K562 (cell line): ENCODE measurements around the gene CFAP126. TPM values are rescaled to one million over a fixed set of nuclear protein-coding genes. Genes with fewer than 3 reads are reported as not detected.

Source experiments
- ARNT ChIP-seq, 2 experiments: fragments of 450-650 bp; IDR thresholded peaks; 2 replicates each; pipeline ENCODE4 v1.6.1; 2016; ENCODE audit warnings: mild to moderate bottlenecking in 1 of 2
- ASH1L ChIP-seq: fragments of 450-650 bp; IDR thresholded peaks from 2 replicates; pipeline ENCODE4 v1.6.1; 2018; ENCODE audit warnings: borderline replicate concordance, mild to moderate bottlenecking, low read depth; ENCODE audit not compliant: partially characterized antibody
- BRD9 ChIP-seq: fragments of 450-650 bp; IDR thresholded peaks from 2 replicates; pipeline ENCODE4 v1.6.1; 2018; ENCODE audit warnings: low read depth; ENCODE audit not compliant: partially characterized antibody
- CREBBP ChIP-seq: IDR thresholded peaks from one replicate; pipeline ENCODE4 v1.6.1; 2012; ENCODE audit warnings: low read depth, mild to moderate bottlenecking, control low read depth, inconsistent platforms, low read length
- ETS2 ChIP-seq: IDR thresholded peaks from 2 replicates; pipeline ENCODE4 v1.6.1; 2016; ENCODE audit warnings: borderline replicate concordance, missing genetic modification characterization, mild to moderate bottlenecking, moderate library complexity, missing compliant biosample characterization; ENCODE audit not compliant: poor library complexity, severe bottlenecking
- HNRNPL ChIP-seq: fragments of 200-400 bp; formaldehyde crosslinking; IDR thresholded peaks from 2 replicates; pipeline ENCODE4 v1.6.1; 2017; ENCODE audit warnings: low read depth, mild to moderate bottlenecking, low read length
- SPI1 ChIP-seq: IDR thresholded peaks from 2 replicates; pipeline ENCODE4 v1.6.1; 2011; ENCODE audit warnings: low read depth, low read length, control low read depth, borderline replicate concordance
- TEAD2 ChIP-seq: fragments of 450-650 bp; IDR thresholded peaks from 2 replicates; pipeline ENCODE4 v1.6.1; 2016; ENCODE audit warnings: missing genetic modification characterization, control low read depth, missing compliant biosample characterization
- U2AF2 ChIP-seq: fragments of 200-400 bp; formaldehyde crosslinking; optimal IDR thresholded peaks from 2 replicates; pipeline ENCODE3; 2017; ENCODE audit warnings: low read depth, mild to moderate bottlenecking, low read length
- XRCC3 ChIP-seq: fragments of 450-650 bp; IDR thresholded peaks from 2 replicates; pipeline ENCODE4 v1.6.1; 2017; ENCODE audit warnings: mild to moderate bottlenecking, moderate library complexity
- ZNF121 ChIP-seq: sonication (generic); formaldehyde crosslinking; conservative IDR thresholded peaks from 2 replicates; pipeline ENCODE4 v1.8.0; 2022; ENCODE audit warnings: missing genetic modification reagents
- ZNF695 ChIP-seq: fragments of 450-650 bp; formaldehyde crosslinking; IDR thresholded peaks from 2 replicates; pipeline ENCODE4 v1.4.0; 2020; ENCODE audit warnings: mild to moderate bottlenecking, moderate library complexity
- ZSCAN29 ChIP-seq: fragments of 450-650 bp; IDR thresholded peaks from 2 replicates; pipeline ENCODE4 v1.6.1; 2017
- polyA plus RNA-seq, 8 experiments: library from polyadenylated mRNA; depleted of rRNA in 4 of 8; stranded (reverse) in 5 of 8; unstranded in 3 of 8; fragments of >200 nt; fragmentation: Nextera tagmentation in 2 of 8; fragmentation: Illumina TruSeq in 1 of 8; extraction: Ambion mirVana in 2 of 8; extraction: Trizol in 1 of 8; gene quantifications; 2 replicates each; pipeline versions ENCODE4 v1.2.1 to v1.2.3, GENCODE V29; 2011 to 2014; ENCODE audit warnings: inconsistent platforms in 1 of 8, missing spikeins in 1 of 8
- total RNA-seq, 7 experiments: library from RNA; depleted of rRNA in 6 of 7; stranded (reverse); fragments of >200 nt in 6 of 7; fragmentation: Illumina TruSeq in 2 of 7; extraction: Trizol in 2 of 7; gene quantifications; 2 replicates each; pipeline versions ENCODE4 v1.2.1 to v1.2.3, GENCODE V29; 2011 to 2021; ENCODE audit warnings: low replicate concordance in 1 of 7
- TF ChIP-seq, protein P1 (sequence below): fragments of 450-650 bp; formaldehyde crosslinking; IDR thresholded peaks from 2 replicates; pipeline ENCODE4 v1.4.0; 2020; ENCODE audit warnings: mild to moderate bottlenecking, moderate library complexity
- TF ChIP-seq, protein P2 (sequence below), 2 experiments: fragments of 450-650 bp; conservative IDR thresholded peaks; 2 replicates each; pipeline ENCODE4 v1.6.1; 2017; ENCODE audit warnings: mild to moderate bottlenecking in 2 of 2, moderate library complexity in 2 of 2
- TF ChIP-seq, protein P3 (sequence below): sonication (generic); formaldehyde crosslinking; IDR thresholded peaks from 2 replicates; pipeline ENCODE4 v1.8.0; 2022; ENCODE audit warnings: mild to moderate bottlenecking, missing genetic modification reagents
- TF ChIP-seq, protein P4 (sequence below): fragments of 450-650 bp; IDR thresholded peaks from 2 replicates; pipeline ENCODE4 v1.6.1; 2016
- TF ChIP-seq, protein P5 (sequence below): sonication (generic); formaldehyde crosslinking; IDR thresholded peaks from 2 replicates; pipeline ENCODE4 v1.8.1; 2022; ENCODE audit warnings: missing genetic modification reagents

CFAP126 gene
- total and polyA plus RNA-seq, 9 of the 15 experiments (the other 6 are each of a cell fraction or from before 2014, with no cell fraction given), result not detected

DNA sequence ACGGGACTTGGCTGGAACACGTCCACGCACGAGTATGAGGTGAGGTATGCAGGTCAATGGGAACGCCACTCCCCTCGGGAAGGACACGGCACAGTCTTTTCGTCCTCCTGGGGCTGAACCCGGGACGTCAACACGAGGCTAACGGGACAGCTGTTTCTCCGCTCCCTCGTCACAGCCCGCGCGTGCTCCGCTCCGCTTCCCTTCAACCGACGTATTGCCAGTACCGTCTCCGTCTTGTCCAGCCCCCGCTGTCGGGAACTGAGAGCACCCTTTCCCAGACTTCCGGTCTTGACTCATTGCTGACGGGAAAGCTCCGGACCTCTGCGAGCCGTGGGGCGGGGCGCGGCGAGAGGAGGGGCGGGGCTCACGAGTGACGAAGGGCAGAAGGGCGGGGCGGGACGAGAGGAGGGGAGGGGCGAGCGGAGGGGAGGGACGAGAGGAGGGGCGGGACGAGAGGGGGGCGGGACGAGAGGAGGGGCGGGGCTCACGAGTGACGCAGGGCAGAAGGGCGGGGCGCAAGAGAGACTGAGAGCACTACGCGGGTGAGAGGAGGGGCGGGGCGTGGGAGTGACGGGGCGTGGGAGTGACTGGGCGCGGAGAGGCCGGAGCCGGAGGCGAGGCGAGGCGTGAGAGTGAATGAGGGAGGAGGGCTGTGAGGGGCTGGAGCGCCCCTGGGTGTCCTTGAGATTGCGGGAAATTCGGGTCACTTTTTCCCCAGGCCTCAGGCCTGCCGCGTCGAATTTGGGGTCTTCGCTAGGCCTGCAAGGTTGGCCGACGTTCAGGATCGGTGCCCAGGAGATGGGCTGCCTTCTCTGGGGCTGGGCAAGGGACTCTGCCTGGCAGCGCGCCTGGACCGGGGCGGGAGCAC, 22.2 kb upstream of the CFAP126 start (continued):
- TF ChIP-seq XRCC3 (no peak), ZNF121 (no peak), ASH1L (no peak), ETS2 (no peak), U2AF2 (no peak), ARNT (IDR thresholded peaks at IDR 0.05) (no peak), ZSCAN29 (no peak), HNRNPL (no peak), TEAD2 (tag) (0 out of 2 replicates have a peak, but pooled peaks have one; percentile 38), ZNF695 (CRISPR knock-in tag) (no peak), BRD9 (peak; percentile 66), CREBBP (no peak), SPI1 (peak; percentile 59; the same call in 1 of the 2 replicates)
- TF ChIP-seq, protein P1, sequence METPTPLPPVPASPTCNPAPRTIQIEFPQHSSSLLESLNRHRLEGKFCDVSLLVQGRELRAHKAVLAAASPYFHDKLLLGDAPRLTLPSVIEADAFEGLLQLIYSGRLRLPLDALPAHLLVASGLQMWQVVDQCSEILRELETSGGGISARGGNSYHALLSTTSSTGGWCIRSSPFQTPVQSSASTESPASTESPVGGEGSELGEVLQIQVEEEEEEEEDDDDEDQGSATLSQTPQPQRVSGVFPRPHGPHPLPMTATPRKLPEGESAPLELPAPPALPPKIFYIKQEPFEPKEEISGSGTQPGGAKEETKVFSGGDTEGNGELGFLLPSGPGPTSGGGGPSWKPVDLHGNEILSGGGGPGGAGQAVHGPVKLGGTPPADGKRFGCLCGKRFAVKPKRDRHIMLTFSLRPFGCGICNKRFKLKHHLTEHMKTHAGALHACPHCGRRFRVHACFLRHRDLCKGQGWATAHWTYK (CRISPR knock-in tag), result peak; percentile 84
- TF ChIP-seq, protein P2, sequence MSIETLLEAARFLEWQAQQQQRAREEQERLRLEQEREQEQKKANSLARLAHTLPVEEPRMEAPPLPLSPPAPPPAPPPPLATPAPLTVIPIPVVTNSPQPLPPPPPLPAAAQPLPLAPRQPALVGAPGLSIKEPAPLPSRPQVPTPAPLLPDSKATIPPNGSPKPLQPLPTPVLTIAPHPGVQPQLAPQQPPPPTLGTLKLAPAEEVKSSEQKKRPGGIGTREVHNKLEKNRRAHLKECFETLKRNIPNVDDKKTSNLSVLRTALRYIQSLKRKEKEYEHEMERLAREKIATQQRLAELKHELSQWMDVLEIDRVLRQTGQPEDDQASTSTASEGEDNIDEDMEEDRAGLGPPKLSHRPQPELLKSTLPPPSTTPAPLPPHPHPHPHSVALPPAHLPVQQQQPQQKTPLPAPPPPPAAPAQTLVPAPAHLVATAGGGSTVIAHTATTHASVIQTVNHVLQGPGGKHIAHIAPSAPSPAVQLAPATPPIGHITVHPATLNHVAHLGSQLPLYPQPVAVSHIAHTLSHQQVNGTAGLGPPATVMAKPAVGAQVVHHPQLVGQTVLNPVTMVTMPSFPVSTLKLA (conservative IDR thresholded peaks at IDR 0.05), result peak; percentile 79 to 89
- TF ChIP-seq, protein P3, sequence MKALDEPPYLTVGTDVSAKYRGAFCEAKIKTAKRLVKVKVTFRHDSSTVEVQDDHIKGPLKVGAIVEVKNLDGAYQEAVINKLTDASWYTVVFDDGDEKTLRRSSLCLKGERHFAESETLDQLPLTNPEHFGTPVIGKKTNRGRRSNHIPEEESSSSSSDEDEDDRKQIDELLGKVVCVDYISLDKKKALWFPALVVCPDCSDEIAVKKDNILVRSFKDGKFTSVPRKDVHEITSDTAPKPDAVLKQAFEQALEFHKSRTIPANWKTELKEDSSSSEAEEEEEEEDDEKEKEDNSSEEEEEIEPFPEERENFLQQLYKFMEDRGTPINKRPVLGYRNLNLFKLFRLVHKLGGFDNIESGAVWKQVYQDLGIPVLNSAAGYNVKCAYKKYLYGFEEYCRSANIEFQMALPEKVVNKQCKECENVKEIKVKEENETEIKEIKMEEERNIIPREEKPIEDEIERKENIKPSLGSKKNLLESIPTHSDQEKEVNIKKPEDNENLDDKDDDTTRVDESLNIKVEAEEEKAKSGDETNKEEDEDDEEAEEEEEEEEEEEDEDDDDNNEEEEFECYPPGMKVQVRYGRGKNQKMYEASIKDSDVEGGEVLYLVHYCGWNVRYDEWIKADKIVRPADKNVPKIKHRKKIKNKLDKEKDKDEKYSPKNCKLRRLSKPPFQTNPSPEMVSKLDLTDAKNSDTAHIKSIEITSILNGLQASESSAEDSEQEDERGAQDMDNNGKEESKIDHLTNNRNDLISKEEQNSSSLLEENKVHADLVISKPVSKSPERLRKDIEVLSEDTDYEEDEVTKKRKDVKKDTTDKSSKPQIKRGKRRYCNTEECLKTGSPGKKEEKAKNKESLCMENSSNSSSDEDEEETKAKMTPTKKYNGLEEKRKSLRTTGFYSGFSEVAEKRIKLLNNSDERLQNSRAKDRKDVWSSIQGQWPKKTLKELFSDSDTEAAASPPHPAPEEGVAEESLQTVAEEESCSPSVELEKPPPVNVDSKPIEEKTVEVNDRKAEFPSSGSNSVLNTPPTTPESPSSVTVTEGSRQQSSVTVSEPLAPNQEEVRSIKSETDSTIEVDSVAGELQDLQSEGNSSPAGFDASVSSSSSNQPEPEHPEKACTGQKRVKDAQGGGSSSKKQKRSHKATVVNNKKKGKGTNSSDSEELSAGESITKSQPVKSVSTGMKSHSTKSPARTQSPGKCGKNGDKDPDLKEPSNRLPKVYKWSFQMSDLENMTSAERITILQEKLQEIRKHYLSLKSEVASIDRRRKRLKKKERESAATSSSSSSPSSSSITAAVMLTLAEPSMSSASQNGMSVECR (CRISPR knock-in tag), result peak; percentile 69; the same call in 1 of the 2 replicates
- TF ChIP-seq, protein P4, sequence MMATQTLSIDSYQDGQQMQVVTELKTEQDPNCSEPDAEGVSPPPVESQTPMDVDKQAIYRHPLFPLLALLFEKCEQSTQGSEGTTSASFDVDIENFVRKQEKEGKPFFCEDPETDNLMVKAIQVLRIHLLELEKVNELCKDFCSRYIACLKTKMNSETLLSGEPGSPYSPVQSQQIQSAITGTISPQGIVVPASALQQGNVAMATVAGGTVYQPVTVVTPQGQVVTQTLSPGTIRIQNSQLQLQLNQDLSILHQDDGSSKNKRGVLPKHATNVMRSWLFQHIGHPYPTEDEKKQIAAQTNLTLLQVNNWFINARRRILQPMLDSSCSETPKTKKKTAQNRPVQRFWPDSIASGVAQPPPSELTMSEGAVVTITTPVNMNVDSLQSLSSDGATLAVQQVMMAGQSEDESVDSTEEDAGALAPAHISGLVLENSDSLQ, result peak; percentile 93
- TF ChIP-seq, protein P5, sequence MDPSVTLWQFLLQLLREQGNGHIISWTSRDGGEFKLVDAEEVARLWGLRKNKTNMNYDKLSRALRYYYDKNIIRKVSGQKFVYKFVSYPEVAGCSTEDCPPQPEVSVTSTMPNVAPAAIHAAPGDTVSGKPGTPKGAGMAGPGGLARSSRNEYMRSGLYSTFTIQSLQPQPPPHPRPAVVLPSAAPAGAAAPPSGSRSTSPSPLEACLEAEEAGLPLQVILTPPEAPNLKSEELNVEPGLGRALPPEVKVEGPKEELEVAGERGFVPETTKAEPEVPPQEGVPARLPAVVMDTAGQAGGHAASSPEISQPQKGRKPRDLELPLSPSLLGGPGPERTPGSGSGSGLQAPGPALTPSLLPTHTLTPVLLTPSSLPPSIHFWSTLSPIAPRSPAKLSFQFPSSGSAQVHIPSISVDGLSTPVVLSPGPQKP (CRISPR knock-in tag), result no peak
